ENCODE measurements around the gene ASIC4.

The ASIC4 gene, protein sequence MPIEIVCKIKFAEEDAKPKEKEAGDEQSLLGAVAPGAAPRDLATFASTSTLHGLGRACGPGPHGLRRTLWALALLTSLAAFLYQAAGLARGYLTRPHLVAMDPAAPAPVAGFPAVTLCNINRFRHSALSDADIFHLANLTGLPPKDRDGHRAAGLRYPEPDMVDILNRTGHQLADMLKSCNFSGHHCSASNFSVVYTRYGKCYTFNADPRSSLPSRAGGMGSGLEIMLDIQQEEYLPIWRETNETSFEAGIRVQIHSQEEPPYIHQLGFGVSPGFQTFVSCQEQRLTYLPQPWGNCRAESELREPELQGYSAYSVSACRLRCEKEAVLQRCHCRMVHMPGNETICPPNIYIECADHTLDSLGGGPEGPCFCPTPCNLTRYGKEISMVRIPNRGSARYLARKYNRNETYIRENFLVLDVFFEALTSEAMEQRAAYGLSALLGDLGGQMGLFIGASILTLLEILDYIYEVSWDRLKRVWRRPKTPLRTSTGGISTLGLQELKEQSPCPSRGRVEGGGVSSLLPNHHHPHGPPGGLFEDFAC

DNA sequence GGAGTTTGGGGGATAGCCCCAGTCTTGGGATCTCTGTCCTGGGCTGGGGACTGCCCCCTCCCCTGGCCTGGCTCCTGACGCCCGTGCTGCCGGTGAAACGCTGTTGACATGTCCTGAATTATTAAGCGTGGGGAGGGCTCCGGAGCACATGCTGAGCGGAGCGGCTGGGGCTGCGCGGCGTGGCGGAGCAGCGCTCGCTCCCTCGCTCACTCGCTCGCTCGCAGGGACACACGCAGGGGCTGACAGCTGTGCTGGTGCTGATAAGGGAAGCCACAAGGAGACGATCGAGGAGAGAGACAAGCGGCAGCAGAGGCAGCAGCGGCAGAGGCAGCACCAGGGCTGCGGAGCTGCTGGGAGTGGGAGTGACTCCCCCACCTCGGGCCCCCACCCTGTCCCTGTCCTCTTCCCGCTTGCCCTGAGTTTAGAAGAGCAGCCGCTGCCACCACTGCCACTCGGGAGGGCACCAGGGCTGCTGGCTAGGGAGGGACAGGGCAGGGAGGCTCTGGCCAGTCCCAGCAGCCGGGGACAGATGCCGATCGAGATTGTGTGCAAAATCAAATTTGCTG is at the start of gene ASIC4:
TSS of gene ASIC4 (plus strand) at position 287 of the 566 bp plus-strand sequence. CDS start at position 530, 243 bp downstream.
- DNase-seq: no peak

DNA sequence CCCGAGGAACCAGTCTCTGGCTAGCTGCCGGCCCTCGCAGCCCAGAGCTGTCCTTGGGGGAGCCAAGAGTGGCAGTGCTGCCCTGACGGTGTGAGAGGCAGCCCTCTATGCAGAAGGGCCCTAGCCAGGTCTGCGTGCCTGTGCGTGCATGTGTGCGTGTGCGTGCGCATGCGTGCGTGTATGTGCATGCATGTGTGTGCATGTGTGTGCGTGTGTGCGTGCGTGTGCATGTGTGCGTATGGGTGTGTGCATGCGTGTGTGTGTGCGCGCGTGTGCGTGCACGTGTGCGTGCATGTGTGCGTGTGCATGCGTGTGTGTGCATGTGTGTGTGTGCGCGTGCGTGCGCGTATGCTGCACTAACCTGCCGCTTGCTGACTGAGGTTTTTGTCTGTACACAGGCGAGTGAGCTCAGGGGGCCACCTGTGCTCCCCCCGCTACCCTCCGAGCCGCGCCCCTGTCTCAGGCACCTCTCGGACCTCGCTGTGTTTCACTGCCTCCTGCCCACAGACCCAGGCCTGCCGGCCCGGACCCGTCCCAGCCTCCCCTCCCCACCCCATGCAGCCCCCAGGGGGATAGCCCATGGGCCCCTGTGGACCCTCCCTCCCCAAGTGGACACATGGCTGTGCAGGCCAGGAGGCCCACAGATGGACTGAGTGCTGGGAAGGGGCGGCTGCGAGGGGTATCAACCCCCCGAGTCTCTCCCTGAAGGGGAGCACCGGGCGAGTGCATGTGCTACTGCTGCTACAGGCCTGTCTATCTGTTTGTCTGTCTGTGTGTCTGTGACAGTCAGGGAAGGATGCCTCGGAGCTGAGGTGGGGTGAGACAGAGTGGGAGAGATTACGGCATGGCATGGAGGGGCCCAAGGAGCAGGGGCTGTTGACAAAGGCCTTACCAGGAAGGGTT is 48.4 kb upstream of the ASIC4 start:
- DNase-seq: no peak

DNA sequence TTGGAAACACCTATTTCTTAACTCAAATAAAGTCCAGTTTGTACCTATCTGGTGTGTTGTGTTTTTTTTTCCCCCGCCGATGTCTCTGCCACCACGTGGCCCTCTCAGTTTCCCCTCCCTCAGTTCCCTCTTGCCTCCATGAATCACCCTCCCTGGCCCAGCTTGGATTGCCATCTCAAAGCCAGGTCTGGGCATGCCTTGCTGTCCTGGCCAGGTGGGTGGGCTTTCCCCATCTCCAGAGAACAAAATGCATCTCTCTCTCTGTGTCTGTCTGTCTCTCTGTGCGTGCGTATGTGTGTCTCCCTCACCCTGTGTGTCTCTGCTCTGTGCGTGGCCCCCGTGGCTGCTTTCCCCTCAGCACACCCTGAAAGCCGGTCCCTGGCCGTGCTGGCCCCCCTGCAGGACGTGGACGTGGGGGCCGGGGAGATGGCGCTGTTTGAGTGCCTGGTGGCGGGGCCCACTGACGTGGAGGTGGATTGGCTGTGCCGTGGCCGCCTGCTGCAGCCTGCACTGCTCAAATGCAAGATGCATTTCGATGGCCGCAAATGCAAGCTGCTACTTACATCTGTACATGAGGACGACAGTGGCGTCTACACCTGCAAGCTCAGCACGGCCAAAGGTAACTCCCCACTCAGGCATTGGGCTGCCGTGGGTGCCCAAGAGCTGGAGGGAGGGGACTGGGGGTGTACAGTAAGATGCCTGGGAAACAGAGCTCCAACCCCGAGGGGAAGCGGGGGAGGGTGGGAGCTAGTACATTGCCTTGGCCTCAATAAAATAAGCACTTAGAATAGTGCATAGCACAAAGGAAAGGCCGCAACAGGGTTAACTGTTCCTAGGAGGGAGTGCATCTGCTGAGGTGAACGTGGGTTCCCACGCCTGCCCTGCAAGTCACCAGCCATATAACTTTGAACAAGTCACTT is 47.2 kb upstream of the ASIC4 start:
- DNase-seq: no peak

DNA sequence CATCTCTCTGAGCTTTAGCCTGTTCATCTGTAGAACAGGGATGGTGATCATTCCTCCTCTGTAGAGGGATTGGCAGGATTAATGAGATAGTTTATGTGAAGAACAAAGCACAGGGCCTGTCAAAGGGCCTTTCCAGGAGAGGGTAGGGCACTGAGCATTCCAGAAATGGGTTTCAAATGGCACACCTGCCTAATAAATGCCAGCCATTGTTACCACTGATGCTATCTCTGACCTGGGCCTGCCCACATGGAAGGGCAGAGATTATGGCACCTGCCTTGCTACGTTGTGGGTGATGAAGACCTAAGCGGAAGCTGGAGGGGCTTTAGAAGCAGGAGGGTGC is 46.6 kb upstream of the ASIC4 start:
- no peak for DNase-seq

DNA sequence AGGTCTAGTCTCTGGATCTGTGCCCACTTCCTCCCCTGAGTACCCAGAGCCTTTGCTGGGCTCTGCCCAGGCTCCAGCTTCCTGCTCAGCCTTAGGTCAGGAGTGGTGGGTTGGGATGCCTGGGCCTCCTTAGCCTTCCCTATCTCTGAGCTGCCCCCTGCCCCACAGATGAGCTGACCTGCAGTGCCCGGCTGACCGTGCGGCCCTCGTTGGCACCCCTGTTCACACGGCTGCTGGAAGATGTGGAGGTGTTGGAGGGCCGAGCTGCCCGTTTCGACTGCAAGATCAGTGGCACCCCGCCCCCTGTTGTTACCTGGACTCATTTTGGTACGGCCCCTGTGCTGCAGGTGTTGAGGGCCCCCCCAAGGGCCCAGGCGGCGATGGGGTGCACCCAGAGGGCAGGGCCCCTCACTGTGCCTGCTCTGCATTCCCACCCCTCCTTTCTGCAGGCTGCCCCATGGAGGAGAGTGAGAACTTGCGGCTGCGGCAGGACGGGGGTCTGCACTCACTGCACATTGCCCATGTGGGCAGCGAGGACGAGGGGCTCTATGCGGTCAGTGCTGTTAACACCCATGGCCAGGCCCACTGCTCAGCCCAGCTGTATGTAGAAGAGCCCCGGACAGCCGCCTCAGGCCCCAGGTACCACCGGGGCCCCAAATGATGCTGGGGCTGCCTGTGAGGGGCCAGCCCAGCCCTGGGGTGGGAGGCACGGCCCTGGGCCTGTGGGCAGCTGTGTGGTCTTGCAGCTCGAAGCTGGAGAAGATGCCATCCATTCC is 45.7 kb upstream of the ASIC4 start:
- DNase-seq: no peak

DNA sequence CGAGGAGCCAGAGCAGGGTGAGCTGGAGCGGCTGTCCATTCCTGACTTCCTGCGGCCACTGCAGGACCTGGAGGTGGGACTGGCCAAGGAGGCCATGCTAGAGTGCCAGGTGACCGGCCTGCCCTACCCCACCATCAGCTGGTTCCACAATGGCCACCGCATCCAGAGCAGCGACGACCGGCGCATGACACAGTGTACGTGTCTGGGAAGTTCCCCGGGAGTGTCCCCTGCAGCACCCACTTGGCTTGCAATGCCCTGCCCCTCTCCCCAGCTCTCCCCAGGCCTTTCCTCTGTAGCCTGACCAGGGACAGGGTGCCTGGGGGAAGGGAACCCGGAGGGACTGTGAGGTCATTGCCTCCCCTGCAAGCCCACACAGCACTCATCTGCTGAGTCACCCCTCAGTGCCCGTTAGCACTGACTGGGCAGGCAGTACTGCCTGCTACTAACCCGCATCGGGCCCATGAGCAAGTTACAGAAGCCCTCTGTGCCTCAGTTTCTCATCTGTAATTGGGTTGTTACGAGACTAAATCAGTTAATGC is 45.0 kb upstream of the ASIC4 start:
- no peak for DNase-seq

DNA sequence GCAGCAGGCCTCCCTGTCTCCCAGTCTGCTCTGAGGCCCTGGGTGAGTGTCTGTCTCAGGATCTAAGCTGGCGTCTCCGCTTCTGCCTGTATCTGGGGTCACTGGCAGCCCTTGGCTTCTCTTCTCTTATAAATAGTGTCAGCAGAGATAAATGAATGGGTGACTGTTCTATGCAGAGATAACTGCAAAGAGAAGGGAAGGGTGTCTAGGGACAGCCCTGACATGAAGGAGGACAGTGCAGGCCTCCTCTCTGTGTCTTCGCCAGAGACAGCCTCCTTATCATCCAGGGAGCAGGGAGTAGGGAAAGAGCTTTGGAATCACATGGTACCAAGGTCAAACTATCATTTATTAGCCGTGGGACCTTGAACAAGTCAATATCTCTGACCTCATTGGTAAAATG is 43.9 kb upstream of the ASIC4 start:
- DNase-seq: no peak

DNA sequence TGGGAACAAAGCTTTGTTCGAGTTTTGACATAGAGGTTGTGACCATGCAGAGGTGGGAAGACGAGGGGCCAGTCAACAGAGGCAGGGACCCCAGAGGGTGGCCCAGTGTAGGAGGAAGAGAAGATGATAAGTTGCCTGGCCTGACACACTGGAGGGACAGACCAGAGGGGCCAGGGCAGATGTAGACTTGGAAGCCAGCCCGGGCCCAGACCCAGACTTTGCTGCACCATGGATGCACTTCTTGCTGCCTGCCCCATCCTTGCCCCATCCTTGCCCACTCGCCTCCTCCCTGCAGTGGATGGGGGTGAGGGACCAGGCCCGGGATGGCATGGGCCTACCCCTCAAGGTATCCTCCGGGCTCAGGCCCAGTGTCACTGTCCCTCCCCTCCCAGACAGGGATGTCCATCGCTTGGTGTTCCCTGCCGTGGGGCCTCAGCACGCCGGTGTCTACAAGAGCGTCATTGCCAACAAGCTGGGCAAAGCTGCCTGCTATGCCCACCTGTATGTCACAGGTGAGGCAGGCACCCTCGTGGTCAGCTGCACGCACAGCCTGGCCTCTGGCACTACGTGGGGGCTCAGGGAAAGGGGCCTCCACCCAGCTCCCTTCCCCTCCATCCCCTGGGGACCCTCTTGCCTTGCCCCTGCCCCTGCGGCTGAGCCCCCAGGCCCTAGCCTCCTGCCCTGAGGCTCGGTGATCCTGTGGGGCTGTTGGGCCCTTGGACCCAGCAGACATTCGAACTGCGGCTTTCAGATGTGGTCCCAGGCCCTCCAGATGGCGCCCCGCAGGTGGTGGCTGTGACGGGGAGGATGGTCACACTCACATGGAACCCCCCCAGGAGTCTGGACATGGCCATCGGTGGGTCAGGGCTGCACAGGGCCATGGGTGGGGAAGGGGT is 42.6 kb upstream of the ASIC4 start:
- DNase-seq: no peak

DNA sequence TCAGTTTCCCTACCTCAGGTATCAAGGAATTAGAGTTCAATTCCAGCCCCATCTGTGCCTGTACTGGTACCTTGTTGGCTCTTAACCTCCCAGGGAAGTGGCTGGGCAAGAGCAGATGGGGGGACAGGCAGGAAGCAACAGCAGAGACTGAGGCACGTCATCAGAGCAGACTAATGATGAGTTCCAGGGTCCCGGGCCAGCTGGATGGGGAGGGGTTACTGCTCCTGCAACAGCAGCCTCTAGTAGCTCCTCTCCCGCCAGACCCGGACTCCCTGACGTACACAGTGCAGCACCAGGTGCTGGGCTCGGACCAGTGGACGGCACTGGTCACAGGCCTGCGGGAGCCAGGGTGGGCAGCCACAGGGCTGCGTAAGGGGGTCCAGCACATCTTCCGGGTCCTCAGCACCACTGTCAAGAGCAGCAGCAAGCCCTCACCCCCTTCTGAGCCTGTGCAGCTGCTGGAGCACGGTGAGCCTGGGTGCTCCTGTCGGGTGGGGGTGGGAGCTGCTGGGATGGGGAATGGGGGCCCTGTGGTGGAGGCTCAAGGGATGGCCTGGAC is 41.6 kb upstream of the ASIC4 start:
- no peak for DNase-seq

DNA sequence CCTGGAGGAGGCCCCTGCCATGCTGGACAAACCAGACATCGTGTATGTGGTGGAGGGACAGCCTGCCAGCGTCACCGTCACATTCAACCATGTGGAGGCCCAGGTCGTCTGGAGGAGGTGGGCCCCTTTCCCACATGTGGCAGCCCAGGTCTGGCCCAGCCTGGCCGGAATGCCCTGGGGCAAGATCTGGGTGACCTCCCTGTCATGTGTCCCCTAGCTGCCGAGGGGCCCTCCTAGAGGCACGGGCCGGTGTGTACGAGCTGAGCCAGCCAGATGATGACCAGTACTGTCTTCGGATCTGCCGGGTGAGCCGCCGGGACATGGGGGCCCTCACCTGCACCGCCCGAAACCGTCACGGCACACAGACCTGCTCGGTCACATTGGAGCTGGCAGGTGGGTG is 40.8 kb upstream of the ASIC4 start:
- no peak for DNase-seq

DNA sequence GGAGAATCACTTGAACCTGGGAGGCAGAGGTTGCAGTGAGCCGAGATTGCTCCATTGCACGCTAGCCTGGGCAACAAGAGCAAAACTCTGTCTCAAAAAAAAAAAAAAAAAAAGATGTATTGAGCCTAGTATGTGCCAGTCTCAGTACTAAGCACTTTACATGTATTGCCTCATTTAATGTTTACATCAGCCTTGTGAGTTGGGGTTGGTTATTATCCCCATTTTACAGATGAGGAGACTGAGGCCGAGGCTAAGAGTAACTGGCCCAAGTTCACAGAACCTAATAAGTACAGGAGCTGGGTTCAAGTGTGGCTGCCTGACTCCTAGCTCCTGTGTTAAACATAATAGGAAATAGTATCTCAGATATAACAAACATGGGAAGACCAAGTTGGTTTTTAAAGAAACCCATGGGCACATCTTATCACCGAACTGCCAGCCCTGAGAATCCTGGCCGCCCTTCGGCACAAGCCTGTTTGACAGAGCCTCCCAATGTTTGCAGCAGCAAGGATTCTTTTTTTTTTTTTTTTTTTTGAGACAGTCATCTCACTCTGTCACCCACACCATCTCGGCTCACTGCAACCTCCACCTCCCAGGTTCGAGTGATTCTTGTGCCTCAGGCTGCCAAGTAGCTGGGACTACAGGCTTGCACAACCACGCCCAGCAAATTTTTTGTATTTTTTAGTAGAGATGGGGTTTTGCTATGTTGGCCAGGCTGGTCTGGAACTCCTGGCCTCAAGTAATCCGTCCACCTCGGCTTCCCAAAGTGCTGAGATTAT is 39.8 kb upstream of the ASIC4 start:
- no peak for DNase-seq

DNA sequence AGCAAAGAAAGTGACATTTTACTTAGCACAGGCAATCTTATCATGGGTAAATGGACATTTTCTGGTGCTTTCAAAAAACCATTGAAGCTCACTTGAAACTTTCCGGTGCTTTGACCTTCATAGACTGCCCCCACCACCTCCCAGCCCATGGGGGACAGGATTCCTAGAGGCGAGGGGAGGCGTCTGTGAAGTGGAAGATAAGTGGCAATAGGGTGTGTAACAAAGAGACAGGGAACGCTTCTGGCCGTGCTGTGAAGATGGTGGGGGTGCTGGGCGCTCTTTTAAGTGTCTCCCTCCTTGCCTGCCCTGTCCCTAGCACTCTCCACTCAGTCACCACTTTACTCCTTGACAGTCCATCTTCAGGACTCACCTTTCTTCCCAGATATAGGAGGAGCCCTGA is 39.0 kb upstream of the ASIC4 start:
- DNase-seq: no peak

DNA sequence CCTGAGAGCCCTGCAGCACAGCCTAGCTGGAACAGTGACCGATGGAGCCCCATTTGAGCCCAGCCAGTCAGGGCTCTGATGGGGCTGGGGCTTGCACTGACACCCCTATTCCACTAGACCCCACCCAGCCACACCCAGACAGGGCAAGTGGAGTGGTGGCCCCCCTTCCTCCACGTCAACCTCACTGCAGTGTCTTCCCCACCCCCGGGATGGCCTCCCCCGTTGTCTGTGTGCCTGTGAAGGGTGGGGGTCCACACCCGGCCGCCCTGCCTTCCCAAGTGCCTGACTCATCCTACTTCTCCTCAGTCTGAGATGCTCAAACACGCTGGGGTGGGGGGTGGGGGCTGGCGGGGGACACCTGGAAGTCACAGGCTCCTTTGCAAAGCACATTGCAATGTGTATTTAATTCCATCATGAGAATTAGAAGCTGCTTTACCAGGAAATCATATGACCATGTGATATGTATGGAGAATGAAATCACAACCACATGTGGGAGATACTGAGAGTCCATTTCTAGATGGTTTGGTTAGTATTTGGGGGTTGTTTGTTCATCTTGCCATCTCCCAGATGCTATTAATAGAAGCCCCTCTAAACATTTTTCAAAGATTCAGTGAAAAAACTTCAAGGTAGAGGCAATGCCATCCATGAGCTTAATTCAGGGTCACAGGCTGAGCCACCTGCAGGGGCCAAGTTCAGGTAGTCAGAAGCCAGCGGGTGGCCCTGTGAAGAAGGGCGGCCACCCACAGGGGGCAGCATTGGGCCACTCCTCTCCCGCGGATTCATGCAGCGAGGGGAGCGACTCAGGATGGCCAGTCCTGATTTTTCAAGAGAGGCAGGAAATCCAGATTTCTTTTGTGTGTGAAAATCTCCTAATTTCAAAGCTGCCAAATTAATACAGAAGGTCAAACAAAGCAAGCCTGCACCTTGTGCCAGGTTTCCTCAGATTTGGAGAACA is 38.3 kb upstream of the ASIC4 start:
- peak; percentile 85 for DNase-seq

DNA sequence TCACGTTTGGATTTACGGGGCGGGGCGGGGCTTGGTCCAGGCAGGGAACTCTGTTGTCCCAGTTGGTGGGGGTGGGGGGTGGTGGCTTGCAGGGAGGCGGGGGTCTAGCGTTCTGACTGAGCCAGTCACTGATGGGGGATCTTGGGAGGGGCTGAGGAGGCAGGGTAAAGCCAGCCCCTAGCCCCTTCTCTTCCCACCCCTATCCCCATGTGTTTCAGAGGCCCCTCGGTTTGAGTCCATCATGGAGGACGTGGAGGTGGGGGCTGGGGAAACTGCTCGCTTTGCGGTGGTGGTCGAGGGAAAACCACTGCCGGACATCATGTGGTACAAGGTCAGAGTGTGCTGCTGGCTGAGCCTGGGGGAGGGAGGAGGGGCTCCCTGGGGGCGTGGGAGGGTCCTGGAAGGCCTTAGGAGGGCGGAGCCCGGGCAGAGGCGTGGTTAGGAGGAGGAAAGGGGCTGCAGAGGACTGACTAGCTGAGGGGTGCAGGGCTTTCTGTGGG is 37.6 kb upstream of the ASIC4 start:
- no peak for DNase-seq

DNA sequence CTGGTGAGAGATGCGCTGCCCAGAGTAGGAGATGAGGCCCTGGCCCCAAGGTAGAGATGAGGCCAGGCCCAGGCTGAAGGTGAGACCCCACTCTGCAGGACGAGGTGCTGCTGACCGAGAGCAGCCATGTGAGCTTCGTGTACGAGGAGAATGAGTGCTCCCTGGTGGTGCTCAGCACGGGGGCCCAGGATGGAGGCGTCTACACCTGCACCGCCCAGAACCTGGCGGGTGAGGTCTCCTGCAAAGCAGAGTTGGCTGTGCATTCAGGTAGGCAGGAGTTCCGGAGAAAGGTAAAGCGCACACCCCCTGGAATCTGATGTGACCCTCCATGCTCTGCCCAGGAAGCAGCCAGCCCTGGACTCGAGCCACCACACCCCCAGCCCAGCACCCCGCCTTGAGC is 37.1 kb upstream of the ASIC4 start:
- no peak for DNase-seq

DNA sequence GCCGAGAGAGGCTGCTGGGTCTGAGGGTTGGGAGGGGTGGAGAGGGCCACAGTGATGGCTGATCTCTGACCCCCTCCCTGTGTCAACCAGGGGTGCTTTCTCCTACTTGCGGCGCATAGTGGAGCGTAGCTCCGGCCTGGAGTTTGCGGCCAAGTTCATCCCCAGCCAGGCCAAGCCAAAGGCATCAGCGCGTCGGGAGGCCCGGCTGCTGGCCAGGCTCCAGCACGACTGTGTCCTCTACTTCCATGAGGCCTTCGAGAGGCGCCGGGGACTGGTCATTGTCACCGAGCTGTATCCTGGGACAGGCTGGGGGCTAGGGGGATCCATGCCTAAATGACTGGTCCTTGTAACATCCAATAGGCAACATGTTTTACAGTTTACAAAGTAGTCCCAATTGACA is 36.5 kb upstream of the ASIC4 start:
- DNase-seq: no peak

DNA sequence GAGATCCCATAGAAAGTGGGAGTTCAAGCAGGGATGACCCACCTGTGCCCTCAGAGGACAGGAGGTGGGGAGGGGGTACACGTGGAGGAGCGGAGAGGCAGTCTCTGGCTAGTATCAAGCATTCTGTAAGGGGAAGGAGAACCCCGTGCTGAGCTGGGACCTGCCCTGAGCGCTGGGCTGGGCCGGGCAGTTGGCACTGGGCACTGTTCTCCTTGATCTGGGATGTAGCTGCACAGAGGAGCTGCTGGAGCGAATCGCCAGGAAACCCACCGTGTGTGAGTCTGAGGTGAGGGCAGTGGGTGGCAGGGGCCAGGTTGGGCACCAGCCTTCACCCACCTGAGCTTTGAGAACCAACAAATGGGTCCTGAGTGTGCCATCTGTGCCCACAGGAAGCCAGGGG is 35.4 kb upstream of the ASIC4 start:
- DNase-seq: no peak

DNA sequence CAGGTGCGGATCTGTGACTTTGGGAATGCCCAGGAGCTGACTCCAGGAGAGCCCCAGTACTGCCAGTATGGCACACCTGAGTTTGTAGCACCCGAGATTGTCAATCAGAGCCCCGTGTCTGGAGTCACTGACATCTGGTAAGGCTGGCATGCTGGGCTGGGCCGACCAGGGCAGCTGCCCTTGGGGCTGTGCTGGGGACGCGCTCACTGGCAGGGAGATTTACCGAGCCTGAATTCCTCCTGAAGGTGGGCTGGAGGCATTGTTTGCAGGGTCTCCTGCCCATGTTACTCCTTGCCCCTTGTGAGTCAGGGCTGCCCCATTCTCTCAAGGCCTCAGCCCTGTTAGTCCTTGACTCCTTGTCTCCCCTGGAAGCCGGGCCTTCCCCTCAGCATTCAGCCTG is 34.3 kb upstream of the ASIC4 start:
- no peak for DNase-seq
